Stimulated activated CD4-positive, alpha-beta T cell treated with anti-CD3 and anti-CD28 coated beads, TNF-alpha, amount 100 ng/mL, for 24 hours (primary cell): ENCODE measurements around the gene MMP26.

Source experiments
- DNase-seq, 3 experiments: peaks; one replicate each; pipeline ENCODE4 v3.0.0-alpha.2; 2020; ENCODE audit warnings: low read depth in 3 of 3

Gene MMP26

GRCh38 chr11:4704054-4704789, at the start of gene MMP26:
Gene MMP26, plus strand, starts transcription at chr11:4704784.
- no peak for DNase-seq

GRCh38 chr11:4658629-4659445, 45.7 kb upstream of the MMP26 start:
- DNase-seq: no peak

DNA sequence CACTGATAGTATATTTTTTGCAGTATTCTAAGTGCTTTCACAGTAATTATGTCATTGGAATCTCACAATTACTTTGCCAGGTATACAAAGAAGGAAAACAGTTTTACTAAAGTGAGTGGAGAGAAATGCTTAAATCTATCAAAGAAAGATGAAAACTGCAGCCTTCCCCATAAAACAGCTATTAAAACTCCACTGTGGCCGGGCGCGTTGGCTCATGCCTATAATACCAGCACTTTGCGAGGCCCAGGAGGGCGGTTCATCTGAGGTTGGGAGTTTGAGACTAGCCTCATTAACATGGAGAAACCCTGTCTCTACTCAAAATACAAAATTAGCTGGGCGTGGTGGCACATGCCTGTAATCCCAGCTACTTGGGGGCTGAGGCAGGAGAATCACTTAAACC, 41.7 kb upstream of the MMP26 start:
- no peak for DNase-seq

- no peak for DNase-seq
These were observed 40.4 kb upstream of the MMP26 start for GRCh38 chr11:4664183-4664582.

- DNase-seq: no peak
These were observed 39.8 kb upstream of the MMP26 start for GRCh38 chr11:4664786-4665185.

- no peak for DNase-seq
These were observed 39.2 kb upstream of the MMP26 start for GRCh38 chr11:4665424-4665823.

DNA sequence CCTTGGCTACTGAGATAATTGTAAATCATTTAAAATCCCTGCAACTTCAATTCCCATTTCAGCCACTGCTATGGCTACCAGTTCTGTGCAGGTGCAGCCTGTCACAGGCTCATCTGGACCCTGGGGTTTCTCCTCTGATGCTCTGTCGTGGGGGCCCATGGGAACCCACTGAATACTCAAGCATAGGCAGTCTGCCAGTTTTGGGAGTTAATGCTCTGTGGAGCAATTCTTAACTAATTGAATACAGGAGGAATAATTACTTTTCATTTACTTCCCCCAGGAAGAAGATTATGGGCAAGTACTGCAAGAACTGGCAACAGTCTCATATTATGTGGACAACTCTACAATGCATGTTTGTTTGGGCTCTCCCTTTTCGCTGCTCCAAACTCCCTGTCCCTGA, 32.8 kb upstream of the MMP26 start:
- DNase-seq: no peak

- DNase-seq: no peak
These were observed 32.1 kb upstream of the MMP26 start for GRCh38 chr11:4672470-4672869.

GRCh38 chr11:4673781-4674180, 30.8 kb upstream of the MMP26 start:
- no peak for DNase-seq

DNA sequence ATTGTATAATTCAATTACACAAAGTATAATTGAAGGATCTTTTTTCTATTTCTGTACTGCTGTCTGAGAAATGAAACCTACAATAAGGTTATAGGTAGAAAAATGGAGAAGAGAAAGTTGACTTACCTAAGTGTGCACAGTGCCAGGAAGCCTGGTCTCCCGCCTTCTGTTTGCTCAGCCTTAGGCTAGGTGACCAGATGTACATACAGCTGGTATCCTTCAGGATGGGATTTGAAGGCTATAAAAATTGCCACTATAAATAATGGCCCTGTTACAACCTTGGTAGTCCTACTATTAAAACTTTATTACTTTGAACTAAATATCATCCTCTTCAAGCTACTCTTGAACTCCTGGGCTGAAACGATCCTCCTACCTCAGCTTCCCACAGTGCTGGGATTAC, 26.6 kb upstream of the MMP26 start:
- DNase-seq: no peak

DNA sequence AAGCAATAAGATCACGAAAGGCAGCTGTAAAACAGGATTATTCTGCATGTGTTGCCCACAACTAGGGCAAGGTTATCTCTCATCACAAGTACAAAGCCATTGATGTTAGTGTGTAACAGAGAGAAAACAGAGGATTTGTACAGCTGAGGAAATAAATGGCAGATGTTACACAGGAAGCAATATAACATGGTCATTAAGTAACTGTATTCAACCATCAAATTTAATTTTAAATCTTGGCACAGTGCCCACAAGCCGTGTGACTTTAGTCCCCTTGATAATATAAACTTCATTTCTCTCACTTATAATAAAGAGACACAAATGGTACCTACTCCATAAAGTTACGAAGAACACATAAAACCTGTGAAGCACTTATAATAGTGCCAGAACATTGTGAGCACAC, 24.2 kb upstream of the MMP26 start:
- DNase-seq: no peak

DNA sequence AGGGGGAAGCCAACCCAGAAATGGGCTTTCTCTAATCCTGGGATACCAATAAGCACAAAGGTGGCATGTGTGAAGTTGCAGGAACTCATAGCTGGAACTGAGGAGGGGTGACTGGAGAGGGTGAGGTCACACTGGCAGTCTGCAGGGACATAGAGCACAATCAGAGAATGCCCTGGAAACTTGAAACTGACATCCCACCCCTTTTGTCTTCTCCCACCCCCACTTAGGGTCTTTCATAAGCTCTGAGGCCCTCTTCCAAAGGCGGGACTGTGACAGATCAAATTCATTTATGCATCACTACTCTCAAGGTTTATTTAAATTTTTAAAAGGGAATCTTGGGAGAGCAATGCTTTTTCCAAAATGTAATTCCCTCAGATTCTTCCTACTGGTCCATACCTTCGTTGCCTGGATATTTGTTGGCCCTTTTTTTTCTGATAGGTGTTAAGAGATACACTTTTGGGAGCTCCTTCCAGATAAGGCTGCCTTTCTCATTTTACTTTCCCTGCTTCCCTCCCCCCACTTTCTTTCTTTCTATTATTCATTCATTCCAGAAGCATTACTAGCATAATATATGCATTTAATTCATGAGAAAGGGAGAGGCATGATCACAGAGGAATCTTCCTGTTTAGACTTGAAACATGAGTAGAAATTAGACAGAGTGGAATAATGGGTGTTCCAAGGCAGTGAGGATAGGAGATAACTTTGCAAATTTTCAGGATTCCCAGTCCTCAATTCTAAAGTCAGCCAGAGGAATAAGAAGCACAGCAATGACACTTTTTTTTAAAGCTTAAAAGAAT, 21.8 kb upstream of the MMP26 start:
- no peak for DNase-seq

DNA sequence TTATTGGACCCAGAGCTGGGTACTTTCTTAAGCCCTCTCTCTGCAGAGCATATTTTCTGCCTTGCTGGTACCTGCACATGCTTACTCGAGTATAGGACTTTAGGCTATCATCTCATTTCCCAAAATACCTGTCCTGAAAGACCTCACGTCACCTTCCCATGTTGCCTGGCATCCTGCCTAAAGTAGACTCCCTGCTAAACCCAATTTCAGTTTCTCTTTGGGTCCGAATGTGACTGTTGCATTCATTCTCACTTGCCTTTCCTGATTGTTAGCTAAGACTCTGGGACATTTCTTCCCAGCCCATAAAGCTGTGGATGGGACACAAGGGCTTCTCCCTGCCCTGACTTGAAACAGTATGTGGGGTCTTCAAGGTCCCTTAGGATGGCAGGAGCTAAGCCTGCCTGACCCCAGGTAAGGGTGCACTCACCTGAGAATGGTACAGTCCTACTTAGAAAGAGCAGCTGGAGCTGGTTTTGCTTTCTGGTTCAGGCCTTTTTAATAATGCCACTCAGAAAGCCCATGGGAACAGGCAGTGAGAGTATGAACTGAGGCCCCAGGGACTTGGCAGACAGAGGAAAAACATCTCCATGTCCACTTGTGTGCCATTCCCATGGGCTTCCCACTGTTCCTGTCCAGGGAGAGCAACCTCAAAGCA, 19.8 kb upstream of the MMP26 start:
- no peak for DNase-seq

DNA sequence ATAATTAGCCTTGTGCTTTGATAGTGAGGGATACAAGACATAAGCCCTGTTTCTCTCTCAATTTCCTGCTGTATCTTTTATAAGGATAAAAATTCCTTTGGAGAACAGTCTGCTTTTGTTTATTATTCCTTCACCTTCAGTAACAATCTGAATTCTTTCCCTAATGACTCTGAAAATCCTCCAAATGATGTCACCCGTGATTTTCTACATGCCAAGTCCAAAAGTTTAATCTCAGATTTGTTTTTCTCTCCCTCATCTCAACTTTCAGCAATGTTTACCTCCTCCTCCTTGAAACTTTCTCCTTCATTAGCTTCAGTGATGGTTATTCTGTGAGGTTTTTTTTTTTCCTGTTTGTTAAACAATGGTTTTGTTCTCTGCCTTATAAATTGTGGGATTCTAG, 9.1 kb upstream of the MMP26 start:
- no peak for DNase-seq

GRCh38 chr11:4697585-4697984, 7.0 kb upstream of the MMP26 start, which contains the start of gene OR51E2:
Gene OR51E2, minus strand, starts transcription at chr11:4697853. Its CDS starts 15,142 bp downstream, at chr11:4682711.
- no peak for DNase-seq

DNA sequence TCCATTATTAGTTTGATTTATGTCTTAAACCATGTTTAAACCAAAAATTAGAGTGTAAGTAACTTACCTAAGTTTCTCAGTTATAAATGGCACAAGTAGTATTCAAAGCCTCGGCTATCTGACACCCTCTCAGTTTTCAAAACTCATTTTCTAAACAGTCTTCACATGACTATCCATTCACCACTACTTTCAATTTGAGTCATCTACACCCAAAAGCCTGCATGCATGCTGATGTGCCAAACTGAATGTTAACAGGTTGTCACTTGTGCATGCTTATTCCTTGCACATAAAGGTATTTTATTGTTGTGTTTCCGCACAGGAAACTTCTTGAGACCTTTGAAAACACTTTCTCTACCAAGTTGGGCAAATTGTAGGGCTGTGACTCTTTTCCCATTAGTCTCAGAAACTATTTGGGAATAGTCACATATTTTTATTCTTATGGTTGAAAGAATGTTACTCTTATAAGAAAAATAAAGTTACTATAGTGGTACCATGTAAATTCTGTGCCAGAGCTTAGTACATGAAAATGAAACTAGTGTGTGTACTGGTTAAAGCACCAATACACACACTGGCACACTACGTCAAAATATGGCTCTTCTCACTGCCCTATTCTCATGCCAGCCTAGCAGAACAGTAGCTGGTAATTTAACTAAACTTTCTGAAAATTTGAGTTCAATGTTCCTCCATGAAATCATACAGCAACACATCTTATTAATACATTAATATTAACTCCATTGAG, 4.7 kb upstream of the MMP26 start:
- DNase-seq: no peak

GRCh38 chr11:4700436-4700820, 4.2 kb upstream of the MMP26 start:
- DNase-seq: no peak

DNA sequence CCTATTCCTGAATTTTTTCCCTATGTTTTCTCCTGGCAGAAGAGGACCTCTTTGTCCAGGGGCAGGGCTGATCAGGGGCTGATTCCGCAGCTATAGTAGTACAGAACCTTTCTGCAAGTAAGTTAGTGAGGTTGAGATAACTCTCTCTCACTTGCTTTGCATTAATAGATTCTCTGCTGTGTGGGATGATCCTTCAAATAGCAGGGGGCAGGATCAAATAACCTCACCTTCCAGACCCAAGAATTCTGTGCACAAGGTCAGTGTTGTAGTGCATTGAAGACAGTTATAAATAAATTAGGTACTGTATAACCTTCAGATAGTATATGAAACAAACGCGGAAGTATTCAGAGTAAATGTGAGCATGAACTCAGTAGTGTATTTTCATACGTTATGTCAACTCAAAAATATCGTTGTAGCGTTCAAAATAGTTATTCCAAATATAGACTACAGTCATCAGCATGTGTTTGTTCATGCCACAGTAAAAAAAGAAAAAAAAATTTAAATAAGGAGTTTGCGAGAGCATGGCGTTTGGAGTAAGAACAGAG, 278 bp downstream of the MMP26 start:
- DNase-seq: no peak

GRCh38 chr11:4713241-4713640, 8.7 kb downstream of the MMP26 start:
- DNase-seq: no peak

- DNase-seq: no peak
These were observed 9.7 kb downstream of the MMP26 start for GRCh38 chr11:4714300-4714699.
